K562 (cell line): ENCODE data around the gene TMEM204. TPM values are rescaled to one million over a fixed set of nuclear protein-coding genes. Genes with fewer than 3 reads are reported as not detected.

Experiments used
- ERF ChIP-seq: fragments of 450-650 bp; formaldehyde crosslinking; IDR thresholded peaks from 2 replicates; pipeline ENCODE4 v1.4.0; 2020; ENCODE audit warnings: mild to moderate bottlenecking, mixed read lengths
- HINFP ChIP-seq: fragments of 450-650 bp; conservative IDR thresholded peaks from 2 replicates; pipeline ENCODE4 v1.6.1; 2016; ENCODE audit warnings: missing genetic modification characterization, low read depth, mild to moderate bottlenecking, control low read depth, missing compliant biosample characterization
- KLF16 ChIP-seq: IDR thresholded peaks from 2 replicates; pipeline ENCODE4 v1.6.1; 2016; ENCODE audit warnings: antibody characterized with exemption
- MTA3 ChIP-seq: fragments of 450-650 bp; formaldehyde crosslinking; IDR thresholded peaks from 2 replicates; pipeline ENCODE4 v1.6.1; 2017; ENCODE audit warnings: mild to moderate bottlenecking, borderline replicate concordance
- NUFIP1 ChIP-seq: fragments of 450-650 bp; IDR thresholded peaks from 2 replicates; pipeline ENCODE4 v1.6.1; 2018; ENCODE audit not compliant: partially characterized antibody
- PHF20 ChIP-seq: fragments of 450-650 bp; IDR thresholded peaks from 2 replicates; pipeline ENCODE4 v1.6.1; 2018; ENCODE audit not compliant: partially characterized antibody
- PKNOX1 ChIP-seq: fragments of 450-650 bp; IDR thresholded peaks from 2 replicates; pipeline ENCODE4 v1.6.1; 2016
- RBM17 ChIP-seq: fragments of 200-400 bp; formaldehyde crosslinking; IDR thresholded peaks from 2 replicates; pipeline ENCODE4 v1.6.1; 2017; ENCODE audit warnings: low read depth, mild to moderate bottlenecking, low read length, borderline replicate concordance
- RREB1 ChIP-seq: fragments of 250-450 bp; sonication (Bioruptor Pico); IDR thresholded peaks from 2 replicates; pipeline ENCODE4 v1.4.0; 2020
- SREBF1 ChIP-seq: fragments of 150-350 bp; IDR thresholded peaks from 2 replicates; pipeline ENCODE4 v1.6.1; 2014; ENCODE audit warnings: antibody characterized with exemption, low read depth, low read length, borderline replicate concordance
- ZFP30 ChIP-seq: fragments of 250-450 bp; sonication (Bioruptor Pico); IDR thresholded peaks from 2 replicates; pipeline ENCODE4 v1.8.0; 2022; ENCODE audit warnings: moderate library complexity, mild to moderate bottlenecking, inconsistent platforms, borderline replicate concordance
- polyA plus RNA-seq, 8 experiments: library from polyadenylated mRNA; depleted of rRNA in 4 of 8; stranded (reverse) in 5 of 8; unstranded in 3 of 8; fragments of >200 nt; fragmentation: Nextera tagmentation in 2 of 8; fragmentation: Illumina TruSeq in 1 of 8; extraction: Ambion mirVana in 2 of 8; extraction: Trizol in 1 of 8; gene quantifications; 2 replicates each; pipeline versions ENCODE4 v1.2.1 to v1.2.3, GENCODE V29; 2011 to 2014; ENCODE audit warnings: inconsistent platforms in 1 of 8, missing spikeins in 1 of 8
- total RNA-seq, 7 experiments: library from RNA; depleted of rRNA in 6 of 7; stranded (reverse); fragments of >200 nt in 6 of 7; fragmentation: Illumina TruSeq in 2 of 7; extraction: Trizol in 2 of 7; gene quantifications; 2 replicates each; pipeline versions ENCODE4 v1.2.1 to v1.2.3, GENCODE V29; 2011 to 2021; ENCODE audit warnings: low replicate concordance in 1 of 7
- TF ChIP-seq, protein P1 (sequence below): fragments of 450-650 bp; IDR thresholded peaks from 2 replicates; pipeline ENCODE4 v1.6.1; 2014; ENCODE audit warnings: low read depth, mild to moderate bottlenecking, moderate library complexity, borderline replicate concordance
- TF ChIP-seq, protein P2 (sequence below), 3 experiments: fragments of 200-800 bp in 1 of 3; sonication (Bioruptor generic) in 1 of 3; sonication (generic) in 1 of 3; formaldehyde crosslinking in 1 of 3; IDR thresholded peaks; 2 replicates each; pipeline versions ENCODE4 v1.6.1 to v1.8.0; 2016 to 2022; ENCODE audit warnings: mild to moderate bottlenecking in 2 of 3, missing compliant biosample characterization in 2 of 3, missing genetic modification characterization in 2 of 3, missing genetic modification reagents in 1 of 3

Gene TMEM204
- total and polyA plus RNA-seq, 9 of the 15 experiments (the other 6 are each of a cell fraction or from before 2014, with no cell fraction given) = 0.04 to 0.18 TPM; not detected in 7

GRCh38 chr16:1510941-1511351 is 22.5 kb upstream of the TMEM204 start (continued):
- no peak for TF ChIP-seq RREB1 (CRISPR knock-in tag)
- no peak for TF ChIP-seq MTA3
- no peak for TF ChIP-seq NUFIP1
- no peak for TF ChIP-seq PHF20
- TF ChIP-seq, protein P1, sequence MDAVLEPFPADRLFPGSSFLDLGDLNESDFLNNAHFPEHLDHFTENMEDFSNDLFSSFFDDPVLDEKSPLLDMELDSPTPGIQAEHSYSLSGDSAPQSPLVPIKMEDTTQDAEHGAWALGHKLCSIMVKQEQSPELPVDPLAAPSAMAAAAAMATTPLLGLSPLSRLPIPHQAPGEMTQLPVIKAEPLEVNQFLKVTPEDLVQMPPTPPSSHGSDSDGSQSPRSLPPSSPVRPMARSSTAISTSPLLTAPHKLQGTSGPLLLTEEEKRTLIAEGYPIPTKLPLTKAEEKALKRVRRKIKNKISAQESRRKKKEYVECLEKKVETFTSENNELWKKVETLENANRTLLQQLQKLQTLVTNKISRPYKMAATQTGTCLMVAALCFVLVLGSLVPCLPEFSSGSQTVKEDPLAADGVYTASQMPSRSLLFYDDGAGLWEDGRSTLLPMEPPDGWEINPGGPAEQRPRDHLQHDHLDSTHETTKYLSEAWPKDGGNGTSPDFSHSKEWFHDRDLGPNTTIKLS = no peak
- no peak for TF ChIP-seq KLF16
- no peak for TF ChIP-seq ZFP30 (CRISPR knock-in tag)
- no peak for TF ChIP-seq ERF (CRISPR knock-in tag)
- TF ChIP-seq, protein P2, sequence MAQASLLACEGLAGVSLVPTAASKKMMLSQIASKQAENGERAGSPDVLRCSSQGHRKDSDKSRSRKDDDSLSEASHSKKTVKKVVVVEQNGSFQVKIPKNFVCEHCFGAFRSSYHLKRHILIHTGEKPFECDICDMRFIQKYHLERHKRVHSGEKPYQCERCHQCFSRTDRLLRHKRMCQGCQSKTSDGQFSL (CRISPR knock-in tag; IDR thresholded peaks at IDR 0.05) = no peak
- TF ChIP-seq, protein P2 (tag; IDR thresholded peaks at IDR 0.05) = no peak
- no peak for TF ChIP-seq SREBF1
- no peak for TF ChIP-seq RBM17
- TF ChIP-seq PKNOX1 = no peak
- no peak for TF ChIP-seq HINFP (tag)
- TF ChIP-seq, all 486 proteins: peak for 2
